A549 (cell line): ENCODE results near the gene ZNF860.

Experiments used
- CHD4 ChIP-seq: fragments of 200-600 bp; sonication (generic); IDR thresholded peaks from 2 replicates; pipeline ENCODE4 v1.6.1; 2016; ENCODE audit warnings: antibody characterized with exemption, mild to moderate bottlenecking, borderline replicate concordance
- HDAC2 ChIP-seq: fragments of 200-600 bp; sonication (generic); IDR thresholded peaks from 2 replicates; pipeline ENCODE4 v1.6.1; 2016
- MAZ ChIP-seq: fragments of 150-350 bp; IDR thresholded peaks from 2 replicates; pipeline ENCODE4 v1.6.1; 2014; ENCODE audit warnings: antibody characterized with exemption, low read depth, low read length, borderline replicate concordance
- POLR2A ChIP-seq: IDR thresholded peaks from 2 replicates; pipeline ENCODE4 v1.6.1; 2012; ENCODE audit warnings: mild to moderate bottlenecking, low read length
- RNF2 ChIP-seq: fragments of 200-600 bp; sonication (generic); IDR thresholded peaks from 2 replicates; pipeline ENCODE4 v1.6.1; 2016; ENCODE audit warnings: low read depth, mild to moderate bottlenecking, antibody characterized with exemption, moderate library complexity, borderline replicate concordance
- TF ChIP-seq, protein P1 (sequence below): fragments of >200 bp; sonication (Bioruptor Twin); formaldehyde crosslinking; IDR thresholded peaks from 3 replicates; pipeline ENCODE4 v1.5.1; 2016
- TF ChIP-seq, protein P2 (sequence below): IDR thresholded peaks from 2 replicates; pipeline ENCODE4 v1.6.1; 2012

DNA sequence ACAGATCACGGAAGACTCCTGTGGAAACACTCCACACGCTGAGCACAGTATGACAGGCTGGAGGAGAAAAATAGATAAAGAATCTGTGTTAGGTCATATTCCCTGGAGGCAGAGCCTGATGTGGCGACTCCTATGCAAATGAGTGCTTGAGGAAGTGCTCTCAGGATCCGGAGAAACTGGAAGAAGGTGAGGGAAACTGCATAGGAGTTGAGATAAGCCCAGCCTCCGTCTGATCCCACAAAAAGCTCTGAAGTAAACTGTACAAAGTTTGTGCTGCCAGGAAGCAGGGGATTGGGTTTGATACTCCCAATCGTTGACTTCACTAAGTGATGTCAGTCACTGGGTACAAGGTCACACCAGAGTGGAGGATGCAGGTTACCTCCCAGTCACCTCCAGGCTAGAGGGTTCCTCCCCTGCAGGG lies 33.9 kb upstream of the ZNF860 start:
- no peak for TF ChIP-seq RNF2
- no peak for TF ChIP-seq HDAC2
- TF ChIP-seq, protein P1, sequence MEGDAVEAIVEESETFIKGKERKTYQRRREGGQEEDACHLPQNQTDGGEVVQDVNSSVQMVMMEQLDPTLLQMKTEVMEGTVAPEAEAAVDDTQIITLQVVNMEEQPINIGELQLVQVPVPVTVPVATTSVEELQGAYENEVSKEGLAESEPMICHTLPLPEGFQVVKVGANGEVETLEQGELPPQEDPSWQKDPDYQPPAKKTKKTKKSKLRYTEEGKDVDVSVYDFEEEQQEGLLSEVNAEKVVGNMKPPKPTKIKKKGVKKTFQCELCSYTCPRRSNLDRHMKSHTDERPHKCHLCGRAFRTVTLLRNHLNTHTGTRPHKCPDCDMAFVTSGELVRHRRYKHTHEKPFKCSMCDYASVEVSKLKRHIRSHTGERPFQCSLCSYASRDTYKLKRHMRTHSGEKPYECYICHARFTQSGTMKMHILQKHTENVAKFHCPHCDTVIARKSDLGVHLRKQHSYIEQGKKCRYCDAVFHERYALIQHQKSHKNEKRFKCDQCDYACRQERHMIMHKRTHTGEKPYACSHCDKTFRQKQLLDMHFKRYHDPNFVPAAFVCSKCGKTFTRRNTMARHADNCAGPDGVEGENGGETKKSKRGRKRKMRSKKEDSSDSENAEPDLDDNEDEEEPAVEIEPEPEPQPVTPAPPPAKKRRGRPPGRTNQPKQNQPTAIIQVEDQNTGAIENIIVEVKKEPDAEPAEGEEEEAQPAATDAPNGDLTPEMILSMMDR: no peak
- no peak for TF ChIP-seq POLR2A
- TF ChIP-seq CHD4: no peak
- TF ChIP-seq, protein P2, sequence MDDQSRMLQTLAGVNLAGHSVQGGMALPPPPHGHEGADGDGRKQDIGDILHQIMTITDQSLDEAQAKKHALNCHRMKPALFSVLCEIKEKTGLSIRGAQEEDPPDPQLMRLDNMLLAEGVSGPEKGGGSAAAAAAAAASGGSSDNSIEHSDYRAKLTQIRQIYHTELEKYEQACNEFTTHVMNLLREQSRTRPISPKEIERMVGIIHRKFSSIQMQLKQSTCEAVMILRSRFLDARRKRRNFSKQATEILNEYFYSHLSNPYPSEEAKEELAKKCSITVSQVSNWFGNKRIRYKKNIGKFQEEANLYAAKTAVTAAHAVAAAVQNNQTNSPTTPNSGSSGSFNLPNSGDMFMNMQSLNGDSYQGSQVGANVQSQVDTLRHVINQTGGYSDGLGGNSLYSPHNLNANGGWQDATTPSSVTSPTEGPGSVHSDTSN: no peak
- no peak for TF ChIP-seq MAZ
